ENCODE measurements around the gene NKAIN2.

GRCh38 chr6:124535746-124536145 lies 732.1 kb downstream of the NKAIN2 start:
- TF ChIP-seq CTCF (conservative IDR thresholded peaks at IDR 0.05 in 1 of 2, IDR thresholded peaks at IDR 0.05 in 1 of 2; ENCODE audit: extremely low read depth in 1 of 2, insufficient read depth in 1 of 2, low read depth in 1 of 2, low read length in 2 of 2) (no peak), EZH2 (IDR thresholded peaks at IDR 0.05; ENCODE audit: borderline replicate concordance, low read length) (no peak)

Data from mammary epithelial cell (primary cell).